A549 treated with CORT108297 at 1 μM for 4 hours (cell line): ENCODE results near the gene AEN. TPM values are rescaled to one million over a fixed set of nuclear protein-coding genes. Genes with fewer than 3 reads are reported as not detected.

ENCODE experiments used
- total RNA-seq: library from RNA; stranded (reverse); fragments of 200-300 nt; extraction: Qiagen RNA extraction; gene quantifications from 5 replicates; pipeline ENCODE4 v1.2.3, GENCODE V29; 2022

AEN gene, protein sequence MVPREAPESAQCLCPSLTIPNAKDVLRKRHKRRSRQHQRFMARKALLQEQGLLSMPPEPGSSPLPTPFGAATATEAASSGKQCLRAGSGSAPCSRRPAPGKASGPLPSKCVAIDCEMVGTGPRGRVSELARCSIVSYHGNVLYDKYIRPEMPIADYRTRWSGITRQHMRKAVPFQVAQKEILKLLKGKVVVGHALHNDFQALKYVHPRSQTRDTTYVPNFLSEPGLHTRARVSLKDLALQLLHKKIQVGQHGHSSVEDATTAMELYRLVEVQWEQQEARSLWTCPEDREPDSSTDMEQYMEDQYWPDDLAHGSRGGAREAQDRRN
- total RNA-seq, result 72.0 to 99.0 TPM (median 83.3 TPM) in 5 replicates

DNA sequence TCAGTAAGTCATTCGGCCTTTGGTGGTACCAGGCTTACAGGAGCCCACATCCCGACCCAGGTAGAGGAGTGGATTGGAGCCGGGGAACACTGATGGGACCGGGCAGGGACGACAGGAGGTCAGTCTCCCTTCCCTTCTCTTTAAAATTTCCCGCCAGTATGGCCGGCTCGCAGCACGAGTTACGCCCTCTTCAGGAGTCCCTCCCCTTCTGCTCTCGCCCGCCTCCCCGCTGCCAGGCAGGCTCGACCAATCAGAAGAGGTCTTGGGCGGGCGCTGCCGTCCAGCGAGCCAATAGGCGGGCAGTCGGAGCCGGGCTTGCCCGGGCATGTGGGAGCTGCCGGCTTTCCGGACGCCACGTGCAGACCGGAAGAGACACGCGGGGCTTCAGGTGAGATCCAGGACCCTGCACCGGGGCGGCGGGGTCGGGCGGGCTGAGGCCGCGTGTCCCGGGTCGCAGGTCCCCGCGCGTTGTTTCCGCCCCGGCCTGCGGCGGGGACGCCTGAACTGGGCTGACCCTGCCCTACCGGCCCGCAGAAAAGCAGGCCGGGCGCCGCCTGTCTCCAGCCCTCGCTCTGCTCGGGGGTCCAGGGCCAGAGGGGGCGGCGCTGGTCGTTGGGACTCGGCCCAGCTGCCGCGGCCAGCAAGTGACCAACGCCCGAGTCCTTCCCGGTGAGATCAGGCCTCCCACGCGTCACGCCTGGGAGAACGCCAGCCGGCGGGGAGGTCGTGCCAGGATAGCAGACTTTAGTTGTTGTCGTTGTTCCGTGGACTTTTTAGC is at the start of gene AEN:
Gene AEN, plus strand, starts transcription at position 346 of the 778 bp plus-strand sequence. CDS start 4,870 bp downstream, outside the sequence.

DNA sequence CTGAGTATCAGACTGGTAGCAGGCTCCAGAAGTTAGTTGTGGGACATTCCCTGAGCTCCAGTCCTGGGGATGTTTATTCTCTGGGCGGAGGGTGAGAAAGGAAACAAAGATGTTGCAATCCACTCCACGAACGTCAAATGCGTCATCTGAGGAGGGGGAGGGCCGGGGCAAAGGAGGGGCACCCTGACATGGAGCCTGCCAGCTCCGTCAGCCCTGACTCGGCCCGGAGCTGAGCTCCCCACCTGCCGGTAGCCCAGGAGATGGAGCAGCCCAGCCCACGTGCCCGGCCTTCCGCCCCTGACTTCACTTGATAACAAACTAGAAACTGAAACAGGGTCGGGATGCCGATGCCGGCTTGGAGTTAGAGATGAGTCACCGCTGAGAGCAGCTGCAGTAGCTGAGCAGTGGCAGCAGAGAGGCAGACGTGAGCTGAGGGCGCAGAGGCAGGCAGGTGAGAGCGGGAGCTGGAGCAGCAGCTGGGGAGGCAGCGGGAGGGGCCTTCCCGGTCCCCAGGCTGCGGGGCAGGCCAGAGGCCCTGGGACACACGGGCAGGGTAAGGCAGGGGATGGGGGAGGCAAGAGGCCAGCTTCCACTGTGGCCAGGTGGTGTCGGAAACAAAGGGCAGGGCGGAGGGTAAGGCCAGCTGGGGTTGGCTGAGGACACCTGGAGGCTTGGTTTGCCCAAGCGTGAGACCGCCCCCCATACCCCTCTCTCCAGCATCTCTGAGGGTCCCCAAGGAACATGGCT is 17.7 kb downstream of the AEN start, which contains the start of gene ISG20:
Gene ISG20, plus strand, starts transcription at position 391 of the 747 bp plus-strand sequence. Its CDS starts 351 bp downstream, at position 742.

Other genes with a start within 250 kb of the AEN start
- gene MRPL46, start 154.0 kb upstream of the AEN start, total RNA-seq, result 53.6 to 62.1 TPM (median 60.0 TPM) in 5 replicates
- gene MRPS11, start 153.6 kb upstream of the AEN start, total RNA-seq, result 105 to 130 TPM (median 121 TPM) in 5 replicates
- 5.3 to 6.4 TPM (median 5.7 TPM) in 5 replicates for gene DET1, start 74.7 kb upstream of the AEN start, total RNA-seq
- gene ISG20, start 17.7 kb downstream of the AEN start, total RNA-seq, result 36.7 to 46.2 TPM (median 40.1 TPM) in 5 replicates
- 0.16 to 0.33 TPM (median 0.17 TPM) in 5 replicates for gene ACAN, start 182.1 kb downstream of the AEN start, total RNA-seq